ENCODE data around the gene SPOPL.
"Not testable (repeated sequence)": the region's sequence is repeated elsewhere in the genome, so short reads cannot be mapped to it uniquely, and the experiment has no call there.

SPOPL gene

GRCh38 chr2:138501425-138502254, at the start of gene SPOPL:
SPOPL (plus strand) TSS chr2:138501770; CDS start chr2:138550217, 48,447 bp downstream.
- H3K9ac ChIP-seq (ENCODE audit: low read depth, low read length), result peak within 1 kb of the TSS; percentile 89
- H3K27me3 ChIP-seq (ENCODE audit: control insufficient read depth, insufficient read depth, low read length), result no peaks in the 10 kb centered on the region
- no peaks in the 10 kb centered on the region for H3K36me3 ChIP-seq (ENCODE audit: control insufficient read depth, insufficient read depth, low read length)
- H3K4me3 ChIP-seq (ENCODE audit: low read depth, low read length), result peak within 1 kb of the TSS; percentile 92
- H3K4me1 ChIP-seq (ENCODE audit: control insufficient read depth, insufficient read depth, low read length), result peaks cover 2% of the 10 kb centered on the region
- no peaks in the 10 kb centered on the region for H3K9me3 ChIP-seq (ENCODE audit: control insufficient read depth, insufficient read depth, low read length)

DNA sequence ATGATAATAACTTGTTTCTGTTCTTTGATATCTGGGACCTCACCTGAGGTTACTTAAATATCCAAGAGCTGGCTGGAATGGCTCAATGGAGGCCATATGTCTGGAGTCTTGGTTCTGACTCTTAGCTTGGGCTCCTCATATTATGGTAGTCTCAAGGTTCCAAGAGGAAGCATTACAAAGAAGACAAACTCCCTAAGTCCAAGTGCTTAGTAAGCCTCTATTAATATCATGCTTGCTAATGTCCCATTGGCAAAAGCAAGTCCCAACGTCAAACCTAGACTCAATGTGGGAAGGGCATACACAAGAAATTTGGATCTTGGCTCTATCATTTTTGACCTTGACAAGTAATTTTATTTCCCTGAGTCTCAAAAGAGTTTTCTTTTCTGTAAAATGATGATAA, 49.2 kb upstream of the SPOPL start:
- Histone ChIP-seq H3K27me3 (ENCODE audit: control insufficient read depth, insufficient read depth, low read length) (no peaks in the 10 kb centered on the region), H3K4me1 (ENCODE audit: control insufficient read depth, insufficient read depth, low read length) (no peaks in the 10 kb centered on the region), H3K9me3 (ENCODE audit: control insufficient read depth, insufficient read depth, low read length) (no peaks in the 10 kb centered on the region), H3K36me3 (ENCODE audit: control insufficient read depth, insufficient read depth, low read length) (no peaks in the 10 kb centered on the region), H3K9ac (ENCODE audit: low read depth, low read length) (no peak overlapping the region), H3K4me3 (ENCODE audit: low read depth, low read length) (no peak overlapping the region)

DNA sequence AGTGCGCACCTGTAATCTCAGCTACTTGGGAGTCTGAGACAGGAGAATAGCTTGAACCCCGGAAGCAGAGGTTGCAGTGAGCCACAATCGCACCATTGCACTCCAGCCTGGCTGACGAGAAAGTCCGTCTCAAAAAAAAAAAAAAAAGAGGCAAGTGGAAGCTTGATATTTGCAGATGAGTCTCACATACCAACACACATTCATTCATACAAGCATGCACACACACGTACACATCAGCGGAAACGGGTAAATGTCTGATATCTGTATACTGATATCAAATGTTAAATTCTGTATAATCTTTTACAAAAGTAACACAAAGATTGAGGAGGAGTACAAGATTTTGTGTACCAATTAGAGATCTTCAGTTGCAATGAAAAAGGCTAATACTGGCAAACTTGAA, 47.8 kb upstream of the SPOPL start:
- Histone ChIP-seq H3K27me3 (ENCODE audit: control insufficient read depth, insufficient read depth, low read length) (no peaks in the 10 kb centered on the region), H3K36me3 (ENCODE audit: control insufficient read depth, insufficient read depth, low read length) (no peaks in the 10 kb centered on the region), H3K4me3 (ENCODE audit: low read depth, low read length) (no peak overlapping the region), H3K9me3 (ENCODE audit: control insufficient read depth, insufficient read depth, low read length) (no peaks in the 10 kb centered on the region), H3K9ac (ENCODE audit: low read depth, low read length) (no peak overlapping the region), H3K4me1 (ENCODE audit: control insufficient read depth, insufficient read depth, low read length) (no peaks in the 10 kb centered on the region)

DNA sequence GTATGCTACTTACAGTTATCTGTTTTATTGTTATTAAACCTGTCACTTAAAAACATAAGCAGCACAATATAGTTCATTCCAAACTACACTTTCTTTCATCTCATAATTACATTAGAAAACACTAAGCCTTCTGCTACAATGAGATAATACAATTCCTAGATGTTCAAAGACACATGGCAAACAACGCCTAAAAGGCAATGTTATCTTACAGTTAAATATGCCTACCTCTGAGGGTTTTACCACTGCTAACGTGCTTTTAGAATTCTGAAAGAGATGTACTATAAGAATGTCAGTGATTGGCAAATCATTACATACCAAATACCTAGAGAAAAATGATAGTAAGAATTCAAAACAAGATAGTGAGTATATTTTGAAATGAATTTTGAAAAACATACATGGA, 46.8 kb upstream of the SPOPL start:
- H3K36me3 ChIP-seq (ENCODE audit: control insufficient read depth, insufficient read depth, low read length), result no peaks in the 10 kb centered on the region
- no peak overlapping the region for H3K9ac ChIP-seq (ENCODE audit: low read depth, low read length)
- H3K4me1 ChIP-seq (ENCODE audit: control insufficient read depth, insufficient read depth, low read length), result no peaks in the 10 kb centered on the region
- no peak overlapping the region for H3K4me3 ChIP-seq (ENCODE audit: low read depth, low read length)
- no peaks in the 10 kb centered on the region for H3K9me3 ChIP-seq (ENCODE audit: control insufficient read depth, insufficient read depth, low read length)
- H3K27me3 ChIP-seq (ENCODE audit: control insufficient read depth, insufficient read depth, low read length), result no peaks in the 10 kb centered on the region

- no peak overlapping the region for H3K9ac ChIP-seq (ENCODE audit: low read depth, low read length)
- no peaks in the 10 kb centered on the region for H3K9me3 ChIP-seq (ENCODE audit: control insufficient read depth, insufficient read depth, low read length)
- no peak overlapping the region for H3K4me3 ChIP-seq (ENCODE audit: low read depth, low read length)
- H3K4me1 ChIP-seq (ENCODE audit: control insufficient read depth, insufficient read depth, low read length), result no peaks in the 10 kb centered on the region
- H3K27me3 ChIP-seq (ENCODE audit: control insufficient read depth, insufficient read depth, low read length), result no peaks in the 10 kb centered on the region
- no peaks in the 10 kb centered on the region for H3K36me3 ChIP-seq (ENCODE audit: control insufficient read depth, insufficient read depth, low read length)
Measured at GRCh38 chr2:138455275-138455674, 46.3 kb upstream of the SPOPL start.

DNA sequence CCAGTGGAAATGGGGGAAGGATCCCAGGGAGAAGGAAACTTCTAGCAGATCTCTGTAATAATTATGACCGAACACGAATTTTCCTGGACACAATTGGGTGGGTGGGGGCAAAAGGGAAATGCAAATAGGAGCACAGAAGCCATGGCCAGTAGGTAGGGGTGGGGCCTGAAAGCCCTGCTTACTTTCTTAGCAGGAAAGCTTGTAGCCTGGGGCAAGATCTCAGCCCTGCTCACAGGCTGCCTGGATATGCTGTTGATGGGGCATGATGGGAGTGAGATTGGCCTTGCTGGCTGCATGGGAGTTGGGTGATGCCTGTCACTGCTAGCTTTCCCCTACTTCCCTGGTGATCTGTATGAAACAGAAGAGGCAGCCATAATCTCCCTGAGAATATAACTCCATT, 45.9 kb upstream of the SPOPL start:
- Histone ChIP-seq H3K4me3 (ENCODE audit: low read depth, low read length) (no peak overlapping the region), H3K9ac (ENCODE audit: low read depth, low read length) (no peak overlapping the region), H3K27me3 (ENCODE audit: control insufficient read depth, insufficient read depth, low read length) (no peaks in the 10 kb centered on the region), H3K9me3 (ENCODE audit: control insufficient read depth, insufficient read depth, low read length) (no peaks in the 10 kb centered on the region), H3K4me1 (ENCODE audit: control insufficient read depth, insufficient read depth, low read length) (no peaks in the 10 kb centered on the region), H3K36me3 (ENCODE audit: control insufficient read depth, insufficient read depth, low read length) (no peaks in the 10 kb centered on the region)

DNA sequence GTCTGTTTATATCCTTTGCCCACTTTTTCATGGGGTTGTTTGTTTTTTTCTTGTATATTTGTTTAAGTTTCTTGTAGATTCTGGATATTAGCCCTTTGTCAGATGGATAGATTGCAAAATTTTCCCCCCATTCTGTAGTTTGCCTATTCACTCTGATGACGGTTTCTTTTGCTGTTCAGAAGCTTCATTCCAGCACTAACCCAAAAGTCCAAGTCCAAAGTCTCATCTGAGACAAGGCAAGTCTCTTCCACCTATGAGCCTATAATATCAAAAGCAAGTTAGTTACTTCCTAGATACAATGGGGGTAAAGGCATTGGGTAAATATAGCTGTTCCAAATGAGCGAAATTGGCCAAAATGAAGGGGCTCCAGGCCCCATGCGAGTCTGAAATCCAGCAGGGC, 38.9 kb upstream of the SPOPL start:
- H3K9ac ChIP-seq (ENCODE audit: low read depth, low read length); H3K27me3 ChIP-seq (ENCODE audit: control insufficient read depth, insufficient read depth, low read length); H3K4me1 ChIP-seq (ENCODE audit: control insufficient read depth, insufficient read depth, low read length); H3K36me3 ChIP-seq (ENCODE audit: control insufficient read depth, insufficient read depth, low read length); H3K9me3 ChIP-seq (ENCODE audit: control insufficient read depth, insufficient read depth, low read length); H3K4me3 ChIP-seq (ENCODE audit: low read depth, low read length): not testable (repeated sequence)

DNA sequence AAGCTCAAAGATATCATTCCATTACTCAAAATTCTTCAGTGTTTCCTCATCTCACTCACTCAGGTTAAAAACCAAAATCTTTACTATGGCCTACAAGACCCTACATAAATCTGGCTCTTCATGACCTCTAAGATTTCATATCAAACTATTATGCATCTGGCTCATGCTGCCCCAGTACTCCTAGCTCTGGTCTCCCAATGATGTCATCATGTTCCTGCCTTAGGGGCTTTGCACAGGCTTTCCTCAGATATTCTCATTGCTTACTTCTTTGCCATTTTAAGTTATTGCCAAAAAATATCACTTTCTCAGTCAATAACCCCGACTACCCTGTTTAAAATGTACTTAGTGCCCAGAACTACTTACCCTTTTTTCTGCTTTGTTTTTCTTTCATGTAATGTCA, 33.0 kb upstream of the SPOPL start:
- no peaks in the 10 kb centered on the region for H3K27me3 ChIP-seq (ENCODE audit: control insufficient read depth, insufficient read depth, low read length)
- H3K4me3 ChIP-seq (ENCODE audit: low read depth, low read length), result no peak overlapping the region
- H3K4me1 ChIP-seq (ENCODE audit: control insufficient read depth, insufficient read depth, low read length), result no peaks in the 10 kb centered on the region
- H3K9ac ChIP-seq (ENCODE audit: low read depth, low read length), result no peak overlapping the region
- no peaks in the 10 kb centered on the region for H3K36me3 ChIP-seq (ENCODE audit: control insufficient read depth, insufficient read depth, low read length)
- H3K9me3 ChIP-seq (ENCODE audit: control insufficient read depth, insufficient read depth, low read length), result no peaks in the 10 kb centered on the region

DNA sequence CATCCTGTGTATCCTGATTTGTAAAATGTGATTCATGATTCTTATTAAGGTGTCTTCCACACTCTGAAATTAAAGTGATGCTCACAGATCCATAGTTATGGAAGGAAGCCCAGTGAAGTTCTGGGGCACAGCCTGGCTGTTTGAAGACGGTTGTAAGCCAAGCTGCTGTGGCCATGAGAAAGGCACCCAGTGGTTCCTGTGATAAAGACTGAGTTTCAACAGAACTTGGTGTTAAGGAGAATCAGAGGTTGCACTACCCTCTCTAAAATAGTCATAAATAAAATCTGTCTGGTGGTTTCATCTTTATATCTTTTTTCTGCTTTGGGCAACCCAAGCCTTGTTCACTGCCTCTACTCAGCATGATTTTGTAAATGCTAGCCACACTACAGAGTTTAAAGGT, 32.2 kb upstream of the SPOPL start:
- Histone ChIP-seq H3K9me3 (ENCODE audit: control insufficient read depth, insufficient read depth, low read length) (no peaks in the 10 kb centered on the region), H3K4me1 (ENCODE audit: control insufficient read depth, insufficient read depth, low read length) (no peaks in the 10 kb centered on the region), H3K36me3 (ENCODE audit: control insufficient read depth, insufficient read depth, low read length) (no peaks in the 10 kb centered on the region), H3K27me3 (ENCODE audit: control insufficient read depth, insufficient read depth, low read length) (no peaks in the 10 kb centered on the region), H3K9ac (ENCODE audit: low read depth, low read length) (no peak overlapping the region), H3K4me3 (ENCODE audit: low read depth, low read length) (no peak overlapping the region)

- Histone ChIP-seq H3K4me1 (ENCODE audit: control insufficient read depth, insufficient read depth, low read length) (no peaks in the 10 kb centered on the region), H3K27me3 (ENCODE audit: control insufficient read depth, insufficient read depth, low read length) (no peaks in the 10 kb centered on the region), H3K9me3 (ENCODE audit: control insufficient read depth, insufficient read depth, low read length) (no peaks in the 10 kb centered on the region), H3K9ac (ENCODE audit: low read depth, low read length) (no peak overlapping the region), H3K36me3 (ENCODE audit: control insufficient read depth, insufficient read depth, low read length) (no peaks in the 10 kb centered on the region), H3K4me3 (ENCODE audit: low read depth, low read length) (no peak overlapping the region)
Measured at GRCh38 chr2:138470941-138471340, 30.6 kb upstream of the SPOPL start.

DNA sequence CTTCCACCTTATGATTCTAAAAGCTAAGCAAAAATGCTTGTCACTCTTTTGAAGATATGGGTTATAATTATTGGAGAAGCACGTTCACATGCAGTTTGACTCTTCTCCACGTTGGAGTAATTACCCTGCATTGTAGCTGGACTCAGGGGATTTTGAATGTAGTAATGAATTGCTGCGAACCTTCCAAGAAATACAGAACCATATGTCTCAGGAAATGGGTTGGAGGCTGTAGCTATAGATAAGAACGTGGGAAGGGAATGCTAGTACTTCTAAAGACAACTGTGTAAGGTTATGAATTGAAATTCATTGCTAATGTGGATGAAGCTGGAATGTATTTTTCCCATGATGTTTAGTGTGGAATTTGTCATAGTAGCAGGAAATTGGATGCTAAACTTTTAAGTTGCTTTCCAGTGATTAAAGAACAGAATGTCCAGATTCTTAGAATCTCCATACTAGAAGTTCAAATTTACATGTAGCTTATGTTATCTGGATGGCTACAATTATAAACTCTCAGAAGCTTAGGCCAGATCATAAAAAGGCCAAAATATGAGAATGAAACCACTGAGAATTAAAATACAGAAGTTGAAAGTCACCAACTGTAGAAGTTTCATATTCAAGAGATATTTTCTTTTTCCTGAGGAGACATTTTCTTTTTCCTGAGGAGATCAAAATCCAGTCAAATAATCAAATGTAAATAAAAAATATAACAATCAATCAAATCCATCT, 27.3 kb upstream of the SPOPL start:
- H3K36me3 ChIP-seq (ENCODE audit: control insufficient read depth, insufficient read depth, low read length), result no peaks in the 10 kb centered on the region
- H3K4me1 ChIP-seq (ENCODE audit: control insufficient read depth, insufficient read depth, low read length), result no peaks in the 10 kb centered on the region
- no peak overlapping the region for H3K9ac ChIP-seq (ENCODE audit: low read depth, low read length)
- no peaks in the 10 kb centered on the region for H3K9me3 ChIP-seq (ENCODE audit: control insufficient read depth, insufficient read depth, low read length)
- H3K4me3 ChIP-seq (ENCODE audit: low read depth, low read length), result no peak overlapping the region
- H3K27me3 ChIP-seq (ENCODE audit: control insufficient read depth, insufficient read depth, low read length), result no peaks in the 10 kb centered on the region

DNA sequence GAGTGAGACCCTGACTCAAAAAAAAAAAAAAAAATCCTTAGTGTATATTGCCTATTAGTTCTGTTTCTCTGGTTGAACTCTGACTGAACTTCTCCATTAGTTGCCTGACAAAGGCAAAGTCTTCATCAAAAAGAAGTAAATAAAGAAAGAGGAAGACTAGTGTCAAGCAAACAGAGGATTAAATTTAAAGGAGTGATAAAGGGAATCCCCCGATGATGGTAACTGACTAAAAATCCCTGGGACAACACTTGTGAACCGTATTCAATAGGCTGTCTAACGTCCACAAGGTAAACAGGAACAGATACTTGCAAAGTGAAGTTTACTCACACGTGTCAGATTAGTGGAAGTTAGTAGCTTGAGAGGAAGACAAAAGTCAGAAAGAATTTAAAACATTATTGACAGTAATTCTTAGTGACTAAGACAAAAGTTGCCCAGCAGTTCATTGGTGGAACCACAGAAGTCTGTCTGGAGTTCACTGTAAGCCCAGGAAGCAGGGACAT, 26.2 kb upstream of the SPOPL start:
- H3K4me3 ChIP-seq (ENCODE audit: low read depth, low read length), result no peak overlapping the region
- no peaks in the 10 kb centered on the region for H3K9me3 ChIP-seq (ENCODE audit: control insufficient read depth, insufficient read depth, low read length)
- H3K36me3 ChIP-seq (ENCODE audit: control insufficient read depth, insufficient read depth, low read length), result no peaks in the 10 kb centered on the region
- no peak overlapping the region for H3K9ac ChIP-seq (ENCODE audit: low read depth, low read length)
- H3K27me3 ChIP-seq (ENCODE audit: control insufficient read depth, insufficient read depth, low read length), result no peaks in the 10 kb centered on the region
- no peaks in the 10 kb centered on the region for H3K4me1 ChIP-seq (ENCODE audit: control insufficient read depth, insufficient read depth, low read length)

All from iPS-15b (cell line).